GM19452 (cell line): Measurements from ENCODE around the gene GPAT2.
"Not testable (repeated sequence)": the region's sequence is repeated elsewhere in the genome, so short reads cannot be mapped to it uniquely, and the experiment has no call there.

Source experiments
- ATAC-seq: cut with Tn5 transposase; IDR thresholded peaks from one replicate; pipeline ENCODE4 v1.9.1; 2021; ENCODE audit not compliant: unreplicated experiment

GPAT2 gene

DNA sequence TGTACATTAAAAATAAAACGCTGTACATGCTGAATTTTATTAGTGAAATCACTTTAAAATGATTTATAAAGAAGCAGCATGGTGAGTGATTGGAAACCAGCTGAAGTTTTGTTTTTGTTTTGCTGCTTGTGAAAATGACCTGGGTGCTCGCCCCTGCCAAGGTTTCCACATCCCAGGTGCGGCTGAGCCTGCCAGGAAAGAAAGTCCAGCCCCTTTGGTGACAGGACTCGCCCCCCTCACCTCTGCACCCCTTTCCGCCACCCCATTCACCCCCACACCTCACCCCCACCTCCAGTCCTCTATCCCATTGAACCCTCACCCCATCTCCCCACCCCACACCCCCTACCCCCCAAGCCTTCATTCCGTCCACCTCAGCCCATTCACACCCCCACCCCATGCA is 43.8 kb downstream of the GPAT2 start:
- not testable (repeated sequence) for ATAC-seq
